Measurements from ENCODE around the gene WDR70. TPM values are rescaled to one million over a fixed set of nuclear protein-coding genes. Genes with fewer than 3 reads are reported as not detected.
"Not testable (repeated sequence)": the region's sequence is repeated elsewhere in the genome, so short reads cannot be mapped to it uniquely, and the experiment has no call there.

The WDR70 gene
- total RNA-seq, 1 experiment from 2014 or later, result 25.0 TPM

GRCh38 chr5:37578176-37578575 lies 199.1 kb downstream of the WDR70 start:
- DNase-seq (no peak), ATAC-seq (no peak)
- H4K20me1 ChIP-seq (ENCODE audit: low read length), result no peaks in the 10 kb centered on the region
- H3K4me3 ChIP-seq (ENCODE audit: low read length), result no peak overlapping the region
- no peak overlapping the region for H3K9ac ChIP-seq (ENCODE audit: low read length)
- H3F3A ChIP-seq (ENCODE audit: low read length, unreplicated experiment), result no peaks in the 10 kb centered on the region
- H3K4me2 ChIP-seq (ENCODE audit: low read length), result no peak overlapping the region
- H3K27me3 ChIP-seq (ENCODE audit: low read length), result no peaks in the 10 kb centered on the region
- no peak overlapping the region for H3K27ac ChIP-seq (ENCODE audit: low read length)
- no TSS peak for BruUV-seq (replicated peaks)
- no peaks in the 10 kb centered on the region; the same call in 1 of the 2 replicates for H3K36me3 ChIP-seq (ENCODE audit: low read depth, low read length)
- H3K9me3 ChIP-seq (ENCODE audit: low read length), result no peaks in the 10 kb centered on the region
- H3K79me2 ChIP-seq (ENCODE audit: low read length), result no peaks in the 10 kb centered on the region
- ChIA-PET POLR2A (ENCODE audit: unreplicated experiment) (no interaction called here), CTCF (no interaction called here)
- H3K9me2 ChIP-seq (replicated peaks; ENCODE audit: low read length), result no peaks in the 10 kb centered on the region
- TF ChIP-seq EZH2phosphoT487 (IDR thresholded peaks at IDR 0.05; ENCODE audit: borderline replicate concordance, low read length) (no peak), EZH2 (IDR thresholded peaks at IDR 0.05; ENCODE audit: low read length, unreplicated experiment) (no peak), CTCF (conservative IDR thresholded peaks at IDR 0.05; ENCODE audit: low read depth, low read length) (no peak)
- intact Hi-C loops (cut with micrococcal nuclease), result no loop called here
- no peaks in the 10 kb centered on the region for H3K4me1 ChIP-seq (ENCODE audit: insufficient read depth, low read length)
- H2AFZ ChIP-seq (ENCODE audit: low read length), result no peak overlapping the region

GRCh38 chr5:37580106-37580505 lies 201.0 kb downstream of the WDR70 start:
- BruUV-seq (replicated peaks), result no TSS peak
- Histone ChIP-seq H2AFZ (ENCODE audit: low read length) (no peak overlapping the region), H3K4me1 (ENCODE audit: insufficient read depth, low read length) (no peaks in the 10 kb centered on the region), H3K27ac (ENCODE audit: low read length) (no peak overlapping the region), H3K36me3 (ENCODE audit: low read depth, low read length) (no peaks in the 10 kb centered on the region), H3K9me2 (replicated peaks; ENCODE audit: low read length) (no peaks in the 10 kb centered on the region), H3K9ac (ENCODE audit: low read length) (no peak overlapping the region), H3K27me3 (ENCODE audit: low read length) (no peaks in the 10 kb centered on the region), H3K79me2 (ENCODE audit: low read length) (no peaks in the 10 kb centered on the region), H3K4me3 (ENCODE audit: low read length) (no peak overlapping the region), H3F3A (ENCODE audit: low read length, unreplicated experiment) (no peaks in the 10 kb centered on the region), H4K20me1 (ENCODE audit: low read length) (no peaks in the 10 kb centered on the region), H3K4me2 (ENCODE audit: low read length) (no peak overlapping the region), H3K9me3 (ENCODE audit: low read length) (no peaks in the 10 kb centered on the region)
- intact Hi-C loops (cut with micrococcal nuclease), result no loop called here
- TF ChIP-seq EZH2 (IDR thresholded peaks at IDR 0.05; ENCODE audit: low read length, unreplicated experiment), result no peak
- TF ChIP-seq CTCF (conservative IDR thresholded peaks at IDR 0.05; ENCODE audit: low read depth, low read length), result no peak
- no peak for TF ChIP-seq EZH2phosphoT487 (IDR thresholded peaks at IDR 0.05; ENCODE audit: borderline replicate concordance, low read length)
- DNase-seq, result no peak
- ChIA-PET CTCF (no interaction called here), POLR2A (ENCODE audit: unreplicated experiment) (no interaction called here)
- no peak for ATAC-seq

- Histone ChIP-seq H3F3A (ENCODE audit: low read length, unreplicated experiment) (no peaks in the 10 kb centered on the region), H3K79me2 (ENCODE audit: low read length) (no peaks in the 10 kb centered on the region), H3K4me1 (ENCODE audit: insufficient read depth, low read length) (no peaks in the 10 kb centered on the region), H2AFZ (ENCODE audit: low read length) (no peak overlapping the region), H3K9me2 (replicated peaks; ENCODE audit: low read length) (no peaks in the 10 kb centered on the region), H3K4me2 (ENCODE audit: low read length) (no peak overlapping the region), H3K27me3 (ENCODE audit: low read length) (no peaks in the 10 kb centered on the region), H3K36me3 (ENCODE audit: low read depth, low read length) (no peaks in the 10 kb centered on the region), H4K20me1 (ENCODE audit: low read length) (no peaks in the 10 kb centered on the region), H3K9ac (ENCODE audit: low read length) (no peak overlapping the region), H3K9me3 (ENCODE audit: low read length) (no peaks in the 10 kb centered on the region), H3K4me3 (ENCODE audit: low read length) (no peak overlapping the region), H3K27ac (ENCODE audit: low read length) (no peak overlapping the region)
- ChIA-PET POLR2A (ENCODE audit: unreplicated experiment) (no interaction called here), CTCF (no interaction called here)
- DNase-seq (no peak), ATAC-seq (no peak)
- TF ChIP-seq EZH2phosphoT487 (IDR thresholded peaks at IDR 0.05; ENCODE audit: borderline replicate concordance, low read length) (no peak), CTCF (conservative IDR thresholded peaks at IDR 0.05; ENCODE audit: low read depth, low read length) (no peak), EZH2 (IDR thresholded peaks at IDR 0.05; ENCODE audit: low read length, unreplicated experiment) (no peak)
- no TSS peak for BruUV-seq (replicated peaks)
- intact Hi-C loops (cut with micrococcal nuclease), result no loop called here
These were observed 203.1 kb downstream of the WDR70 start for GRCh38 chr5:37582202-37582601.

- DNase-seq; H2AFZ ChIP-seq (ENCODE audit: low read length); H3K9me3 ChIP-seq (ENCODE audit: low read length); POLR2A ChIA-PET (ENCODE audit: unreplicated experiment); BruUV-seq (replicated peaks); H4K20me1 ChIP-seq (ENCODE audit: low read length); H3K4me2 ChIP-seq (ENCODE audit: low read length); H3K27ac ChIP-seq (ENCODE audit: low read length); H3K4me1 ChIP-seq (ENCODE audit: insufficient read depth, low read length); intact Hi-C loops (cut with micrococcal nuclease); H3K4me3 ChIP-seq (ENCODE audit: low read length); ATAC-seq; CTCF ChIA-PET; H3K27me3 ChIP-seq (ENCODE audit: low read length); H3K9me2 ChIP-seq (replicated peaks; ENCODE audit: low read length); H3K9ac ChIP-seq (ENCODE audit: low read length); H3K36me3 ChIP-seq (ENCODE audit: low read depth, low read length); H3K79me2 ChIP-seq (ENCODE audit: low read length); H3F3A ChIP-seq (ENCODE audit: low read length, unreplicated experiment): not testable (repeated sequence)
These were observed 214.2 kb downstream of the WDR70 start for GRCh38 chr5:37593292-37593691.

- H3K9me2 ChIP-seq (replicated peaks; ENCODE audit: low read length); H3K79me2 ChIP-seq (ENCODE audit: low read length); ATAC-seq; H3K4me2 ChIP-seq (ENCODE audit: low read length); H4K20me1 ChIP-seq (ENCODE audit: low read length); intact Hi-C loops (cut with micrococcal nuclease); DNase-seq; H3K4me1 ChIP-seq (ENCODE audit: insufficient read depth, low read length); H2AFZ ChIP-seq (ENCODE audit: low read length); H3K9ac ChIP-seq (ENCODE audit: low read length); POLR2A ChIA-PET (ENCODE audit: unreplicated experiment); H3K9me3 ChIP-seq (ENCODE audit: low read length); CTCF ChIA-PET; H3K27me3 ChIP-seq (ENCODE audit: low read length); BruUV-seq (replicated peaks); H3K4me3 ChIP-seq (ENCODE audit: low read length); H3K27ac ChIP-seq (ENCODE audit: low read length); H3K36me3 ChIP-seq (ENCODE audit: low read depth, low read length); H3F3A ChIP-seq (ENCODE audit: low read length, unreplicated experiment): not testable (repeated sequence)
These were observed 215.7 kb downstream of the WDR70 start for GRCh38 chr5:37594864-37595263.
